Right lobe of liver (tissue), 4 donors: ENCODE measurements around the gene GRIK2.

Experiments used
- POLR2A ChIP-seq: fragments of 450-650 bp; IDR thresholded peaks from one replicate; pipeline ENCODE4 v1.6.1; 2017; ENCODE audit warnings: antibody characterized with exemption, mild to moderate bottlenecking
- TF ChIP-seq, protein P1 (sequence below), 4 donors: fragments of 200-600 bp in 3 of 4; fragments of 450-650 bp in 1 of 4; IDR thresholded peaks; one replicate each; pipeline versions ENCODE4 v1.5.1 to v1.8.0; 2016 to 2022; ENCODE audit warnings: antibody characterized with exemption in 4 of 4, mild to moderate bottlenecking in 2 of 4
- donor health status: DM: no; HTN: no; CAD: no.
- donor health status: DM: no; HTN: no; CAD: no.
- donor health status: DM: no; HTN: yes; CAD: no.

DNA sequence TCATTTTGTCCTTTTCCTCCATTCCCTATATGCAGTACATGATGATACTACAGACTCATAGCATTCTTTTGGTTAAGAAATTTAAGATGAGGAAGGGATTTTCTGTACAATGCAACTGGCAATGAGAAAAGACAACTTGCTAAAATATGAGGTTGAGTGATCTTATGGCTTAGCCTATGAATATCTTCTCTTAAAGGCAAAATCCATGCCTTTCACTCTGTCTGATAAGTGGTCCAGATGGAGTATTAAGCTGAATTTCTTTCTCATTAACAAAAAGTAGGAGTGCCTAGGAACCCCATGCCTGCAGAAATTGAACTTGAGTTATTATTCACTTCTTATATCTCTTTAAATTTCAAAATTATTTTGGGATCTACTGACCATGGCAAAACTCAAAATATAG lies 135.3 kb downstream of the GRIK2 start:
- TF ChIP-seq, protein P1, sequence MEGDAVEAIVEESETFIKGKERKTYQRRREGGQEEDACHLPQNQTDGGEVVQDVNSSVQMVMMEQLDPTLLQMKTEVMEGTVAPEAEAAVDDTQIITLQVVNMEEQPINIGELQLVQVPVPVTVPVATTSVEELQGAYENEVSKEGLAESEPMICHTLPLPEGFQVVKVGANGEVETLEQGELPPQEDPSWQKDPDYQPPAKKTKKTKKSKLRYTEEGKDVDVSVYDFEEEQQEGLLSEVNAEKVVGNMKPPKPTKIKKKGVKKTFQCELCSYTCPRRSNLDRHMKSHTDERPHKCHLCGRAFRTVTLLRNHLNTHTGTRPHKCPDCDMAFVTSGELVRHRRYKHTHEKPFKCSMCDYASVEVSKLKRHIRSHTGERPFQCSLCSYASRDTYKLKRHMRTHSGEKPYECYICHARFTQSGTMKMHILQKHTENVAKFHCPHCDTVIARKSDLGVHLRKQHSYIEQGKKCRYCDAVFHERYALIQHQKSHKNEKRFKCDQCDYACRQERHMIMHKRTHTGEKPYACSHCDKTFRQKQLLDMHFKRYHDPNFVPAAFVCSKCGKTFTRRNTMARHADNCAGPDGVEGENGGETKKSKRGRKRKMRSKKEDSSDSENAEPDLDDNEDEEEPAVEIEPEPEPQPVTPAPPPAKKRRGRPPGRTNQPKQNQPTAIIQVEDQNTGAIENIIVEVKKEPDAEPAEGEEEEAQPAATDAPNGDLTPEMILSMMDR (IDR thresholded peaks at IDR 0.05): no peak
- TF ChIP-seq POLR2A: no peak
